A549 (cell line): ENCODE data around the gene SF3B3. TPM values are rescaled to one million over a fixed set of nuclear protein-coding genes. Genes with fewer than 3 reads are reported as not detected.

ENCODE experiments used
- ATAC-seq, 2 experiments: fragments of 200-7000 bp in 1 of 2; fragments of >200 bp in 1 of 2; cut with Nextera tagmentation in 1 of 2; cut with Tn5 transposase in 1 of 2; 3 replicates each; pipeline versions ENCODE4 v1.8.0 to v1.9.1; 2018 to 2020; ENCODE audit warnings: mild to moderate bottlenecking in 1 of 2, moderate library complexity in 1 of 2
- CTCF ChIA-PET: fragments of 300-600 bp; sonication (Branson Sonifier 250); formaldehyde crosslinking; extraction: SDS; loops from one replicate; lab custom pipeline; 2021; ENCODE audit warnings: antibody characterized with exemption, inconsistent platforms; lab: Yijun Ruan, JAX
- POLR2A ChIA-PET: fragments of 350-600 bp; formaldehyde crosslinking; extraction: SDS; loops from one replicate; lab custom pipeline; 2021; ENCODE audit warnings: antibody characterized with exemption, inconsistent platforms; lab: Yijun Ruan, JAX
- DNase-seq, 2 experiments: peaks; one replicate each; pipeline versions ENCODE4 v3.0.0 to v3.0.0-alpha.2; 2011 to 2016; ENCODE audit warnings: low read depth in 1 of 2, low spot score in 1 of 2
- FAIRE-seq: peaks from 2 replicates; lab custom pipeline; 2011; peaks lifted over from hg19 to GRCh38; lab: Jason Lieb, UNC
- H3K27ac ChIP-seq, 2 experiments: fragments of >200 bp; sonication (Bioruptor Twin); formaldehyde crosslinking; 3 replicates each; pipeline ENCODE4 v1.5.1; 2016 to 2017
- H3K4me1 ChIP-seq: fragments of >200 bp; sonication (Bioruptor Twin); formaldehyde crosslinking; 3 replicates; pipeline ENCODE4 v1.6.1; 2016
- H3K4me2 ChIP-seq: fragments of >200 bp; sonication (Bioruptor Twin); formaldehyde crosslinking; 3 replicates; pipeline ENCODE4 v1.6.1; 2016
- H3K4me3 ChIP-seq: fragments of >200 bp; sonication (Bioruptor Twin); formaldehyde crosslinking; 3 replicates; pipeline ENCODE4 v1.5.1; 2016
- H3K9me3 ChIP-seq: fragments of >200 bp; sonication (Bioruptor Twin); formaldehyde crosslinking; 3 replicates; pipeline ENCODE4 v1.6.1; 2016
- CEBPB ChIP-seq, 2 experiments: fragments of >200 bp in 1 of 2; sonication (Bioruptor Twin) in 1 of 2; formaldehyde crosslinking in 1 of 2; IDR thresholded peaks; 2 replicates each; pipeline ENCODE4 v1.6.1; 2012 to 2016
- CHD2 ChIP-seq: fragments of 150-350 bp; IDR thresholded peaks from 2 replicates; pipeline ENCODE4 v1.6.1; 2014; ENCODE audit warnings: low read length; ENCODE audit not compliant: partially characterized antibody
- E2F6 ChIP-seq: IDR thresholded peaks from 2 replicates; pipeline ENCODE4 v1.6.1; 2012; ENCODE audit warnings: low read depth, borderline replicate concordance
- EP300 ChIP-seq, 2 experiments: fragments of >200 bp; sonication (Bioruptor Twin); formaldehyde crosslinking; IDR thresholded peaks; 2 replicates in 1 of 2; 3 replicates in 1 of 2; pipeline ENCODE4 v1.6.1; 2016 to 2017
- GATA3 ChIP-seq: IDR thresholded peaks from 2 replicates; pipeline ENCODE4 v1.6.1; 2012; ENCODE audit warnings: borderline replicate concordance
- HDAC2 ChIP-seq: fragments of 200-600 bp; sonication (generic); IDR thresholded peaks from 2 replicates; pipeline ENCODE4 v1.6.1; 2016
- HES2 ChIP-seq: fragments of >200 bp; sonication (Bioruptor Twin); formaldehyde crosslinking; IDR thresholded peaks from 2 replicates; pipeline ENCODE4 v1.6.1; 2016
- HEYL ChIP-seq: fragments of 250-450 bp; sonication (Bioruptor Pico); IDR thresholded peaks from 2 replicates; pipeline ENCODE4 v1.8.0; 2021; ENCODE audit warnings: mild to moderate bottlenecking, moderate library complexity
- HOXA7 ChIP-seq: fragments of 250-450 bp; sonication (Bioruptor Pico); IDR thresholded peaks from 2 replicates; pipeline ENCODE4 v1.5.0; 2020; ENCODE audit warnings: mild to moderate bottlenecking, moderate library complexity
- HOXB13 ChIP-seq: fragments of 250-450 bp; sonication (Bioruptor Pico); IDR thresholded peaks from 2 replicates; pipeline ENCODE4 v1.5.0; 2020; ENCODE audit warnings: low read depth, mild to moderate bottlenecking, moderate library complexity
- HOXB5 ChIP-seq: fragments of 250-450 bp; sonication (Bioruptor Pico); IDR thresholded peaks from 2 replicates; pipeline ENCODE4 v1.5.0; 2020; ENCODE audit warnings: mild to moderate bottlenecking, moderate library complexity
- JUN ChIP-seq, 2 experiments: fragments of >200 bp; sonication (Bioruptor Twin); formaldehyde crosslinking; IDR thresholded peaks; 2 replicates in 1 of 2; 3 replicates in 1 of 2; pipeline ENCODE4 v1.6.1; 2016 to 2017
- KDM1A ChIP-seq: fragments of 200-600 bp; sonication (generic); IDR thresholded peaks from 2 replicates; pipeline ENCODE4 v1.6.1; 2016; ENCODE audit warnings: low read depth, mild to moderate bottlenecking
- NR3C1 ChIP-seq: fragments of >200 bp; sonication (Bioruptor Twin); formaldehyde crosslinking; IDR thresholded peaks from 3 replicates; pipeline ENCODE4 v1.6.1; 2017
- PHF8 ChIP-seq: fragments of 200-600 bp; sonication (generic); IDR thresholded peaks from 2 replicates; pipeline ENCODE4 v1.6.1; 2016; ENCODE audit warnings: low read depth, mild to moderate bottlenecking, antibody characterized with exemption, moderate library complexity, borderline replicate concordance
- POLR2AphosphoS2 ChIP-seq: conservative IDR thresholded peaks from 2 replicates; pipeline ENCODE4 v1.6.1; 2012; ENCODE audit warnings: low read length, improper control_type of control experiment, inconsistent platforms
- RARB ChIP-seq: fragments of 250-450 bp; sonication (Bioruptor Pico); IDR thresholded peaks from 2 replicates; pipeline ENCODE4 v1.8.0; 2021; ENCODE audit warnings: mild to moderate bottlenecking, moderate library complexity
- RCOR1 ChIP-seq: fragments of 150-350 bp; IDR thresholded peaks from 2 replicates; pipeline ENCODE4 v1.6.1; 2014; ENCODE audit warnings: antibody characterized with exemption, low read length, low read depth
- RNF2 ChIP-seq: fragments of 200-600 bp; sonication (generic); IDR thresholded peaks from 2 replicates; pipeline ENCODE4 v1.6.1; 2016; ENCODE audit warnings: low read depth, mild to moderate bottlenecking, antibody characterized with exemption, moderate library complexity, borderline replicate concordance
- SREBF2 ChIP-seq: fragments of 450-650 bp; IDR thresholded peaks from 2 replicates; pipeline ENCODE4 v1.6.1; 2014; ENCODE audit warnings: mild to moderate bottlenecking, moderate library complexity
- TP53 ChIP-seq: fragments of 250-450 bp; sonication (Bioruptor Pico); IDR thresholded peaks from 2 replicates; pipeline ENCODE4 v1.5.0; 2021; ENCODE audit warnings: mild to moderate bottlenecking, moderate library complexity
- ZC3H11A ChIP-seq: fragments of 450-650 bp; IDR thresholded peaks from 2 replicates; pipeline ENCODE4 v1.6.1; 2014; ENCODE audit warnings: antibody characterized with exemption, mild to moderate bottlenecking
- ZNF302 ChIP-seq: fragments of 250-450 bp; sonication (Bioruptor Pico); IDR thresholded peaks from 2 replicates; pipeline ENCODE4 v1.9.0; 2021; ENCODE audit warnings: inconsistent platforms, mild to moderate bottlenecking, moderate library complexity
- WGBS: methylation state at CpG from one replicate; pipeline ENCODE4 v1.1.6; 2017; ENCODE audit errors: missing lambda C conversion rate; 5-methylcytosine and 5-hydroxymethylcytosine counted together
- polyA plus RNA-seq, 4 experiments: library from polyadenylated mRNA; depleted of rRNA in 3 of 4; stranded (reverse); fragments of >200 nt; fragmentation: RNase III in 1 of 4; extraction: RNeasy Plus Mini Kit Qiagen cat#74134 plus additional on column Dnase treatment in 1 of 4; gene quantifications; 2 replicates in 3 of 4; 3 replicates in 1 of 4; pipeline ENCODE4 v1.2.3, GENCODE V29; 2011 to 2017
- TF ChIP-seq, protein P1 (sequence below): IDR thresholded peaks from 2 replicates; pipeline ENCODE4 v1.6.1; 2012
- TF ChIP-seq, protein P2 (sequence below): IDR thresholded peaks from 2 replicates; pipeline ENCODE4 v1.6.1; 2012
- TF ChIP-seq, protein P3 (sequence below): fragments of >200 bp; sonication (Bioruptor Twin); formaldehyde crosslinking; IDR thresholded peaks from 3 replicates; pipeline ENCODE4 v1.6.1; 2016
- TF ChIP-seq, protein P4 (sequence below): fragments of 150-350 bp; IDR thresholded peaks from 2 replicates; pipeline ENCODE4 v1.6.1; 2014; ENCODE audit warnings: low read depth, mild to moderate bottlenecking, low read length

Gene SF3B3
- polyA plus RNA-seq, 2 of the 4 experiments (the other 2 are of a cell fraction): 111 to 155 TPM

DNA sequence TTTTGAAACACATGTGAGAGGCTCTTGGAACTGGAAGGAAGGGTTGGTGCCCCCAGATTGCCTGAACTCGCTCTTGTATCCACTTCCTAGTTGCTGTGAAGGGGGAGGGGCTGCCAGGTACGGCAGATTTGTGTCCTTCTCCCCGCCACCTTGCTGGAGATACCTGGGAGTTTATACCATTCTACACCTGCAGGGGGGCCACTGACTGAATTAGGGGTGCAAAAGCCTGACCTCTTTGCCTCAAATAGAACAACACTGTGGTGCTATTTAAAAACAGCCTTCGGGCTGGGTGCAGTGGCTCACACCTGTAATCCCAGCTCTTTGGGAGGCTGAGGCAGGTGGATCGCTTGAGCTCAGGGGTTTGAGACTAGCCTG, 87.6 kb downstream of the SF3B3 start:
- no peak for TF ChIP-seq HOXB5 (CRISPR knock-in tag)
- TF ChIP-seq HDAC2: no peak
- TF ChIP-seq, protein P1, sequence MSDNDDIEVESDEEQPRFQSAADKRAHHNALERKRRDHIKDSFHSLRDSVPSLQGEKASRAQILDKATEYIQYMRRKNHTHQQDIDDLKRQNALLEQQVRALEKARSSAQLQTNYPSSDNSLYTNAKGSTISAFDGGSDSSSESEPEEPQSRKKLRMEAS: no peak
- TF ChIP-seq EP300 (IDR thresholded peaks at IDR 0.05): no peak
- no peak for TF ChIP-seq JUN (IDR thresholded peaks at IDR 0.05)
- TF ChIP-seq ZC3H11A: no peak
- TF ChIP-seq HOXA7 (CRISPR knock-in tag): no peak
- TF ChIP-seq HES2: no peak
- no peak for TF ChIP-seq CEBPB (IDR thresholded peaks at IDR 0.05)
- no peak for TF ChIP-seq KDM1A
- CTCF ChIA-PET: interaction anchor here (1.4 kb wide), 1 partner anchor 20 kb away, joined by 3 read pairs; no protein-coding TSS in a partner anchor
- Histone ChIP-seq H3K27ac (no peak overlapping the region), H3K9me3 (no peaks in the 10 kb centered on the region), H3K4me1 (no peaks in the 10 kb centered on the region), H3K4me3 (no peak overlapping the region), H3K4me2 (no peak overlapping the region)
- WGBS: 89% methylated on average over 5 of the region's 5 CpGs
- POLR2A ChIA-PET: no interaction called here
- no peak for DNase-seq
- no peak for FAIRE-seq
- ATAC-seq: no peak

GRCh38 chr16:70611785-70612303, 88.2 kb downstream of the SF3B3 start:
- Histone ChIP-seq H3K27ac (no peak overlapping the region), H3K9me3 (no peaks in the 10 kb centered on the region), H3K4me1 (no peaks in the 10 kb centered on the region), H3K4me2 (no peak overlapping the region), H3K4me3 (no peak overlapping the region)
- ATAC-seq (no peak), FAIRE-seq (no peak), DNase-seq (no peak)
- ChIA-PET CTCF (interaction anchor here (1.1 to 1.4 kb wide), 2 partner anchors 15 to 21 kb away, joined by 3 read pairs; no protein-coding TSS in a partner anchor), POLR2A (no interaction called here)
- WGBS: 59% methylated on average over 4 of the region's 4 CpGs
- TF ChIP-seq NR3C1 (no peak), HEYL (CRISPR knock-in tag) (no peak), E2F6 (no peak), POLR2AphosphoS2 (no peak), RARB (CRISPR knock-in tag) (no peak), CEBPB (IDR thresholded peaks at IDR 0.05) (no peak), HDAC2 (no peak), RCOR1 (no peak), ZNF302 (CRISPR knock-in tag) (no peak), HOXB13 (no peak), HOXA7 (CRISPR knock-in tag) (no peak), GATA3 (no peak), RNF2 (no peak)
- TF ChIP-seq, protein P2, sequence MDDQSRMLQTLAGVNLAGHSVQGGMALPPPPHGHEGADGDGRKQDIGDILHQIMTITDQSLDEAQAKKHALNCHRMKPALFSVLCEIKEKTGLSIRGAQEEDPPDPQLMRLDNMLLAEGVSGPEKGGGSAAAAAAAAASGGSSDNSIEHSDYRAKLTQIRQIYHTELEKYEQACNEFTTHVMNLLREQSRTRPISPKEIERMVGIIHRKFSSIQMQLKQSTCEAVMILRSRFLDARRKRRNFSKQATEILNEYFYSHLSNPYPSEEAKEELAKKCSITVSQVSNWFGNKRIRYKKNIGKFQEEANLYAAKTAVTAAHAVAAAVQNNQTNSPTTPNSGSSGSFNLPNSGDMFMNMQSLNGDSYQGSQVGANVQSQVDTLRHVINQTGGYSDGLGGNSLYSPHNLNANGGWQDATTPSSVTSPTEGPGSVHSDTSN: no peak
- TF ChIP-seq, protein P3, sequence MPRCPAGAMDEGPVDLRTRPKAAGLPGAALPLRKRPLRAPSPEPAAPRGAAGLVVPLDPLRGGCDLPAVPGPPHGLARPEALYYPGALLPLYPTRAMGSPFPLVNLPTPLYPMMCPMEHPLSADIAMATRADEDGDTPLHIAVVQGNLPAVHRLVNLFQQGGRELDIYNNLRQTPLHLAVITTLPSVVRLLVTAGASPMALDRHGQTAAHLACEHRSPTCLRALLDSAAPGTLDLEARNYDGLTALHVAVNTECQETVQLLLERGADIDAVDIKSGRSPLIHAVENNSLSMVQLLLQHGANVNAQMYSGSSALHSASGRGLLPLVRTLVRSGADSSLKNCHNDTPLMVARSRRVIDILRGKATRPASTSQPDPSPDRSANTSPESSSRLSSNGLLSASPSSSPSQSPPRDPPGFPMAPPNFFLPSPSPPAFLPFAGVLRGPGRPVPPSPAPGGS: no peak

DNA sequence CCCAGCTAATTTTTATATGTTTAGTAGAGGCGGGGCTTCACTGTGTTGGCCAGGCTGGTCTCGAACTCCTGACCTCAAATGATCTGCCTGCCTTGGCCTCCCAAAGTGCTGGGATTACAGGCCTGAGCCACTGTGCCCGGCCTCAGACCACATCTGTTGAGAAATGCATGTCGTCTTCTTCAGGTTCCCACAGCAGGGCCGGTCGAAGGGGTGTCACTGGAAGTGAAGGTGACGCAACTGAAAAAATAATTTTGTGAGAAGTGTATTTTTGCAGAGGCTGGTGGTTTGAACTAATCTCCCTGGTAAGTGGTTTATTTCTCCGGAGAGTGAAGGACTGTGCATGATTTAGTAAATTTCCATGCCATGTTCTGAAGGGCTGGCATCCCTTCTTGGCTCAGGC, 89.3 kb downstream of the SF3B3 start:
- 88% methylated on average over 8 of the region's 8 CpGs for WGBS
- POLR2A ChIA-PET: no interaction called here

More for the DNA sequence above, 89.3 kb downstream of the SF3B3 start:
- no peaks in the 10 kb centered on the region for H3K4me1 ChIP-seq
- H3K4me3 ChIP-seq: no peak overlapping the region
- no peaks in the 10 kb centered on the region for H3K9me3 ChIP-seq
- no peak overlapping the region for H3K27ac ChIP-seq
- no peak for TF ChIP-seq EP300 (IDR thresholded peaks at IDR 0.05)
- TF ChIP-seq, protein P4, sequence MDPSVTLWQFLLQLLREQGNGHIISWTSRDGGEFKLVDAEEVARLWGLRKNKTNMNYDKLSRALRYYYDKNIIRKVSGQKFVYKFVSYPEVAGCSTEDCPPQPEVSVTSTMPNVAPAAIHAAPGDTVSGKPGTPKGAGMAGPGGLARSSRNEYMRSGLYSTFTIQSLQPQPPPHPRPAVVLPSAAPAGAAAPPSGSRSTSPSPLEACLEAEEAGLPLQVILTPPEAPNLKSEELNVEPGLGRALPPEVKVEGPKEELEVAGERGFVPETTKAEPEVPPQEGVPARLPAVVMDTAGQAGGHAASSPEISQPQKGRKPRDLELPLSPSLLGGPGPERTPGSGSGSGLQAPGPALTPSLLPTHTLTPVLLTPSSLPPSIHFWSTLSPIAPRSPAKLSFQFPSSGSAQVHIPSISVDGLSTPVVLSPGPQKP: no peak
- no peak for TF ChIP-seq CHD2
- TF ChIP-seq CEBPB (IDR thresholded peaks at IDR 0.05): no peak
- no peak for TF ChIP-seq PHF8
- no peak for TF ChIP-seq HOXB5 (CRISPR knock-in tag)
- TF ChIP-seq TP53 (CRISPR knock-in tag): no peak
- TF ChIP-seq SREBF2: no peak
- DNase-seq: no peak
- CTCF ChIA-PET: interaction anchor here (0.6 to 3.0 kb wide), 3 partner anchors 11 to 108 kb away, joined by 5 to 11 read pairs (median 7); no protein-coding TSS in a partner anchor
- no peak for FAIRE-seq
- ATAC-seq: no peak
- H3K4me2 ChIP-seq: no peak overlapping the region
